HepG2 (cell line): ENCODE measurements around the gene SLC35E4. TPM values are rescaled to one million over a fixed set of nuclear protein-coding genes. Genes with fewer than 3 reads are reported as not detected.

ENCODE experiments used
- ATAC-seq: fragments of 200-7000 bp; cut with Tn5 transposase; 3 replicates; pipeline ENCODE4 v1.9.1; 2020; ENCODE audit warnings: mild to moderate bottlenecking, moderate library complexity
- BruUV-seq: library from RNA; stranded (reverse); fragments of 400-500 nt; replicated peaks from 2 replicates; lab custom pipeline; 2021; lab: Mats Ljungman, UMichigan
- CTCF ChIA-PET: fragments of 300-600 bp; formaldehyde crosslinking; extraction: SDS; loops from one replicate; lab custom pipeline; 2021; ENCODE audit warnings: low total read pairs, inconsistent platforms, low intra/inter-chr PET ratio; lab: Yijun Ruan, JAX
- POLR2A ChIA-PET: fragments of 350-600 bp; sonication (Branson Sonifier 250); formaldehyde crosslinking; loops from one replicate; lab custom pipeline; 2020; ENCODE audit warnings: antibody characterized with exemption, inconsistent platforms; lab: Yijun Ruan, JAX
- DNase-seq: peaks from one replicate; pipeline ENCODE4 v3.0.0-alpha.2; 2015; ENCODE audit warnings: low spot score
- FAIRE-seq: peaks from 3 replicates; lab custom pipeline; 2011; peaks lifted over from hg19 to GRCh38; lab: Jason Lieb, UNC
- H2AFZ ChIP-seq: one replicate; pipeline ENCODE4 v1.6.1; 2011; ENCODE audit warnings: low read length, inconsistent platforms
- H3K27ac ChIP-seq: fragments of 300-600 bp; 3 replicates; pipeline ENCODE4 v1.8.0; 2011; ENCODE audit warnings: mixed run types, mild to moderate bottlenecking, mixed read lengths, low read length, inconsistent platforms; ENCODE audit not compliant: insufficient read depth; ENCODE audit errors: extremely low read length
- H3K27me3 ChIP-seq, 2 experiments: fragments of 200-600 bp in 1 of 2; 2 replicates in 1 of 2; 3 replicates in 1 of 2; pipeline versions ENCODE4 v1.6.0 to v1.8.0; 2011; ENCODE audit warnings: low read length in 2 of 2, mild to moderate bottlenecking in 2 of 2, moderate library complexity in 2 of 2, inconsistent platforms in 1 of 2; ENCODE audit not compliant: insufficient read depth in 2 of 2, control insufficient read depth in 1 of 2
- H3K36me3 ChIP-seq, 2 experiments: fragments of 200-600 bp in 1 of 2; replicated peaks in 1 of 2; 2 replicates in 1 of 2; 3 replicates in 1 of 2; pipeline versions ENCODE4 v1.5.1 to v1.8.0; 2011; ENCODE audit warnings: low read length in 2 of 2, inconsistent platforms in 1 of 2; ENCODE audit not compliant: insufficient read depth in 2 of 2, control insufficient read depth in 1 of 2
- H3K4me1 ChIP-seq: 2 replicates; pipeline ENCODE4 v1.5.1; 2012; ENCODE audit warnings: low read length, inconsistent platforms; ENCODE audit not compliant: insufficient read depth
- H3K4me2 ChIP-seq: 2 replicates; pipeline ENCODE4 v1.6.0; 2011; ENCODE audit warnings: low read depth, low read length, inconsistent platforms
- H3K4me3 ChIP-seq, 3 experiments: fragments of 200-600 bp in 1 of 3; sonication (generic), shearing (Covaris generic) in 1 of 3; replicated peaks in 1 of 3; 2 replicates each; pipeline ENCODE4 v1.5.1; 2011 to 2016; ENCODE audit warnings: low read length in 3 of 3, inconsistent platforms in 2 of 3, low read depth in 2 of 3, mild to moderate bottlenecking in 2 of 3, control low read depth in 1 of 3, mixed read lengths in 1 of 3; ENCODE audit not compliant: insufficient read depth in 1 of 3
- H3K79me2 ChIP-seq: one replicate; pipeline ENCODE4 v1.6.1; 2011; ENCODE audit warnings: low read length, inconsistent platforms; ENCODE audit not compliant: insufficient read depth
- H3K9ac ChIP-seq: 2 replicates; pipeline ENCODE4 v1.6.0; 2011; ENCODE audit warnings: mild to moderate bottlenecking, low read depth, low read length, inconsistent platforms; ENCODE audit not compliant: insufficient read depth
- H3K9me3 ChIP-seq: 2 replicates; pipeline ENCODE4 v1.5.1; 2012; ENCODE audit warnings: mild to moderate bottlenecking, low read length
- H4K20me1 ChIP-seq: 2 replicates; pipeline ENCODE4 v1.6.0; 2011; ENCODE audit warnings: inconsistent platforms, mild to moderate bottlenecking, low read length, moderate library complexity; ENCODE audit not compliant: insufficient read depth
- CENPT ChIP-seq: sonication (generic); formaldehyde crosslinking; IDR thresholded peaks from 2 replicates; pipeline ENCODE4 v1.8.0; 2022; ENCODE audit warnings: low read depth, mild to moderate bottlenecking, moderate library complexity, missing genetic modification reagents
- FOSL2 ChIP-seq: sonication (generic); formaldehyde crosslinking; IDR thresholded peaks from 2 replicates; pipeline ENCODE4 v1.4.0; 2020; ENCODE audit warnings: missing genetic modification reagents
- GABPA ChIP-seq, 2 experiments: IDR thresholded peaks; 2 replicates each; pipeline ENCODE4 v1.6.1; 2011 to 2016; ENCODE audit warnings: low read depth in 2 of 2, low read length in 1 of 2, missing biosample characterization in 1 of 2, missing genetic modification characterization in 1 of 2
- MATR3 ChIP-seq: sonication (generic); formaldehyde crosslinking; IDR thresholded peaks from 2 replicates; pipeline ENCODE4 v1.4.0; 2020; ENCODE audit warnings: missing genetic modification reagents
- PAWR ChIP-seq: sonication (generic); formaldehyde crosslinking; IDR thresholded peaks from 2 replicates; pipeline ENCODE4 v1.4.0; 2020; ENCODE audit warnings: missing genetic modification reagents, mild to moderate bottlenecking, borderline replicate concordance
- SALL1 ChIP-seq: sonication (generic); formaldehyde crosslinking; IDR thresholded peaks from 2 replicates; pipeline ENCODE4 v1.8.0; 2022; ENCODE audit warnings: mild to moderate bottlenecking, missing genetic modification reagents
- SMC3 ChIP-seq: IDR thresholded peaks from 2 replicates; pipeline ENCODE4 v1.6.1; 2011; ENCODE audit warnings: low read length, improper control_type of control experiment
- ZMYM3 ChIP-seq: sonication (generic); formaldehyde crosslinking; IDR thresholded peaks from 2 replicates; pipeline ENCODE4 v1.5.1; 2020; ENCODE audit warnings: mild to moderate bottlenecking, missing genetic modification reagents
- WGBS: methylation state at CpG from one replicate; pipeline ENCODE4 v1.1.6; 2017; ENCODE audit warnings: low lambda C conversion rate; 5-methylcytosine and 5-hydroxymethylcytosine counted together
- in situ Hi-C: cut with HindIII; loops from 2 replicates; pipeline ENCODE4 v1.10.0; 2017; ENCODE audit warnings: low pct_unique_long_range_greater_than_20kb; ENCODE audit not compliant: extremely low pct_ligation_motif_present
- intact Hi-C: fragments of 100-400 bp; cut with micrococcal nuclease; formaldehyde crosslinking; loops from one replicate; pipeline ENCODE4 v1.10.0; 2022; ENCODE audit not compliant: unreplicated experiment
- polyA plus RNA-seq, 8 experiments: library from polyadenylated mRNA; depleted of rRNA in 3 of 8; stranded (reverse) in 7 of 8; unstranded in 1 of 8; fragments of >200 nt; fragmentation: Illumina TruSeq in 4 of 8; extraction: Trizol in 4 of 8; gene quantifications; 2 replicates each; pipeline versions ENCODE4 v1.2.1 to v1.2.3, GENCODE V29; 2011 to 2016; ENCODE audit warnings: low read depth in 4 of 8, missing spikeins in 1 of 8, mixed read lengths in 1 of 8; ENCODE audit not compliant: insufficient read depth in 1 of 8
- total RNA-seq, 5 experiments: library from RNA; depleted of rRNA; stranded (reverse); fragments of >200 nt; fragmentation: Illumina TruSeq; extraction: Trizol; gene quantifications; 2 replicates each; pipeline ENCODE4 v1.2.3, GENCODE V29; 2016; ENCODE audit warnings: low read depth in 1 of 5
- TF ChIP-seq, protein P1 (sequence below): fragments of 450-650 bp; IDR thresholded peaks from 2 replicates; pipeline ENCODE4 v1.6.1; 2016
- TF ChIP-seq, protein P2 (sequence below): sonication (generic); formaldehyde crosslinking; IDR thresholded peaks from 2 replicates; pipeline ENCODE4 v1.8.0; 2022; ENCODE audit warnings: missing genetic modification reagents, low read depth, mild to moderate bottlenecking, borderline replicate concordance
- TF ChIP-seq, protein P3 (sequence below): sonication (generic); formaldehyde crosslinking; IDR thresholded peaks from 2 replicates; pipeline ENCODE4 v1.5.0; 2020; ENCODE audit warnings: mild to moderate bottlenecking, missing genetic modification reagents, borderline replicate concordance
- TF ChIP-seq, protein P4 (sequence below): sonication (generic); formaldehyde crosslinking; IDR thresholded peaks from 2 replicates; pipeline ENCODE4 v1.5.0; 2020; ENCODE audit warnings: missing genetic modification reagents
- TF ChIP-seq, protein P5 (sequence below): sonication (generic); formaldehyde crosslinking; IDR thresholded peaks from 2 replicates; pipeline ENCODE4 v1.5.0; 2020; ENCODE audit warnings: mild to moderate bottlenecking, missing genetic modification reagents, moderate library complexity

SLC35E4 gene
- total and polyA plus RNA-seq, 2 of the 13 experiments (the other 11 are each of a cell fraction or from before 2014, with no cell fraction given): 0.07 to 0.15 TPM

DNA sequence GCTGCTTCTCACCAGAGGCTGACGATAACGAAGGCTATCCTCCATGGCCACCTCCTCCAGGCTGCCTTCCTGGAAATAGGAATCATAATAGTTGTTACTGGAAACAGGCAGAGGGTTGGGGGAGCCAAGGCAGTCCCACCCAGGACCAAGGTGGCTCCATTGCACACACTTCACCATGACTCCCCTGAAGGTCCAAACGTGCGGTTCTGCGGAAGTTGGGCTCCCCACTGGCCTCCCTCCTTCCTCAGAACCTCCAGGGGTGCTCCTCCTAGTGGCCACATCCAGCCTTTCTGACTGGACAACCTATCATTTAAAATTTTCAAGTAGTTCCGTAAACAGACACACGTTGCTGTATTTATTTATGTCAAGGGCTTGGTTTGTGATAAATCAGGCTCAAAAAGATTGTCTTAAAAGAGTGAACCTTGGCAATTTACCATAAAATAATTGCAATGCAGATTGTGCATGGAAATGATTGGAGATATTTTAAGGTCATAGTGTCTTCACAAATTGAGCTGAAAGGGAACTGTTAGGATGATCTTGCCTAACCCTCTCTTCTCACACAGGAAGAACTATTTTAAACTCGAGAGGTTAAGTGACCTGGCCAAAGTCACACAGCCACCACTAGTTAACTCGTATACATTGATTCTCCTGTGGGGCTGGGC is 30.0 kb upstream of the SLC35E4 start:
- FAIRE-seq (peak; percentile 62), DNase-seq (peak; percentile 44), ATAC-seq (peak; percentile 41)
- 17% methylated on average over 9 of the region's 9 CpGs for WGBS
- H3K27me3 ChIP-seq: peaks cover 0 to 13% of the 10 kb centered on the region in 2 experiments; a peak in 3 of 5 replicates
- intact Hi-C loops: no loop called here
- H2AFZ ChIP-seq: no peak overlapping the region
- no peaks in the 10 kb centered on the region for H3K79me2 ChIP-seq
- H3K9ac ChIP-seq: no peak overlapping the region
- H3K4me1 ChIP-seq: peaks cover 38% of the 10 kb centered on the region
- no peak overlapping the region for H3K27ac ChIP-seq
- H3K36me3 ChIP-seq: no peaks in the 10 kb centered on the region
- H3K4me2 ChIP-seq: peak overlapping the region; percentile 100
- BruUV-seq: no TSS peak
- ChIA-PET POLR2A (interaction anchor here (2.3 kb wide), 1 partner anchor 14 kb away, joined by 10 read pairs; the partner anchor contains the start of gene PES1), CTCF (no interaction called here)
- H3K4me3 ChIP-seq: no peak overlapping the region; a peak in 1 of 6 replicates
- no peaks in the 10 kb centered on the region for H3K9me3 ChIP-seq
- no peaks in the 10 kb centered on the region for H4K20me1 ChIP-seq
- in situ Hi-C loops: no loop called here
- TF ChIP-seq CENPT (CRISPR knock-in tag): no peak
- peak; percentile 19; the same call in 1 of the 2 replicates for TF ChIP-seq GABPA (IDR thresholded peaks at IDR 0.05; ENCODE audit: low read depth, low read length)
- peak; percentile 62; the same call in 1 of the 2 replicates for TF ChIP-seq GABPA (CRISPR knock-in tag; IDR thresholded peaks at IDR 0.05; ENCODE audit: low read depth)
- TF ChIP-seq MATR3 (CRISPR knock-in tag): no peak
- TF ChIP-seq, protein P1, sequence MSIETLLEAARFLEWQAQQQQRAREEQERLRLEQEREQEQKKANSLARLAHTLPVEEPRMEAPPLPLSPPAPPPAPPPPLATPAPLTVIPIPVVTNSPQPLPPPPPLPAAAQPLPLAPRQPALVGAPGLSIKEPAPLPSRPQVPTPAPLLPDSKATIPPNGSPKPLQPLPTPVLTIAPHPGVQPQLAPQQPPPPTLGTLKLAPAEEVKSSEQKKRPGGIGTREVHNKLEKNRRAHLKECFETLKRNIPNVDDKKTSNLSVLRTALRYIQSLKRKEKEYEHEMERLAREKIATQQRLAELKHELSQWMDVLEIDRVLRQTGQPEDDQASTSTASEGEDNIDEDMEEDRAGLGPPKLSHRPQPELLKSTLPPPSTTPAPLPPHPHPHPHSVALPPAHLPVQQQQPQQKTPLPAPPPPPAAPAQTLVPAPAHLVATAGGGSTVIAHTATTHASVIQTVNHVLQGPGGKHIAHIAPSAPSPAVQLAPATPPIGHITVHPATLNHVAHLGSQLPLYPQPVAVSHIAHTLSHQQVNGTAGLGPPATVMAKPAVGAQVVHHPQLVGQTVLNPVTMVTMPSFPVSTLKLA: peak; percentile 68
- TF ChIP-seq, protein P2, sequence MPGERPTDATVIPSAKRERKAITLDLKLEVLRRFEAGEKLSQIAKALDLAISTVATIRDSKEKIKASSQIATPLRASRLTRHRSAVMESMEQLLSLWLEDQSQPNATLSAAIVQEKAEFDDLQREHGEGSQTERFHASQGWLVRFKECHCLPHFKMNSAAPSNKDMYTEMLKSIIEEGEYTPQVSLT (CRISPR knock-in tag): no peak
- TF ChIP-seq ZMYM3 (CRISPR knock-in tag): 0 out of 2 replicates have a peak, but pooled peaks have one; percentile 21
- 0 out of 2 replicates have a peak, but pooled peaks have one; percentile 11 for TF ChIP-seq FOSL2
- TF ChIP-seq, protein P3, sequence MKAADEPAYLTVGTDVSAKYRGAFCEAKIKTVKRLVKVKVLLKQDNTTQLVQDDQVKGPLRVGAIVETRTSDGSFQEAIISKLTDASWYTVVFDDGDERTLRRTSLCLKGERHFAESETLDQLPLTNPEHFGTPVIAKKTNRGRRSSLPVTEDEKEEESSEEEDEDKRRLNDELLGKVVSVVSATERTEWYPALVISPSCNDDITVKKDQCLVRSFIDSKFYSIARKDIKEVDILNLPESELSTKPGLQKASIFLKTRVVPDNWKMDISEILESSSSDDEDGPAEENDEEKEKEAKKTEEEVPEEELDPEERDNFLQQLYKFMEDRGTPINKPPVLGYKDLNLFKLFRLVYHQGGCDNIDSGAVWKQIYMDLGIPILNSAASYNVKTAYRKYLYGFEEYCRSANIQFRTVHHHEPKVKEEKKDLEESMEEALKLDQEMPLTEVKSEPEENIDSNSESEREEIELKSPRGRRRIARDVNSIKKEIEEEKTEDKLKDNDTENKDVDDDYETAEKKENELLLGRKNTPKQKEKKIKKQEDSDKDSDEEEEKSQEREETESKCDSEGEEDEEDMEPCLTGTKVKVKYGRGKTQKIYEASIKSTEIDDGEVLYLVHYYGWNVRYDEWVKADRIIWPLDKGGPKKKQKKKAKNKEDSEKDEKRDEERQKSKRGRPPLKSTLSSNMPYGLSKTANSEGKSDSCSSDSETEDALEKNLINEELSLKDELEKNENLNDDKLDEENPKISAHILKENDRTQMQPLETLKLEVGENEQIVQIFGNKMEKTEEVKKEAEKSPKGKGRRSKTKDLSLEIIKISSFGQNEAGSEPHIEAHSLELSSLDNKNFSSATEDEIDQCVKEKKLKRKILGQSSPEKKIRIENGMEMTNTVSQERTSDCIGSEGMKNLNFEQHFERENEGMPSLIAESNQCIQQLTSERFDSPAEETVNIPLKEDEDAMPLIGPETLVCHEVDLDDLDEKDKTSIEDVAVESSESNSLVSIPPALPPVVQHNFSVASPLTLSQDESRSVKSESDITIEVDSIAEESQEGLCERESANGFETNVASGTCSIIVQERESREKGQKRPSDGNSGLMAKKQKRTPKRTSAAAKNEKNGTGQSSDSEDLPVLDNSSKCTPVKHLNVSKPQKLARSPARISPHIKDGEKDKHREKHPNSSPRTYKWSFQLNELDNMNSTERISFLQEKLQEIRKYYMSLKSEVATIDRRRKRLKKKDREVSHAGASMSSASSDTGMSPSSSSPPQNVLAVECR: peak; percentile 35; the same call in 1 of the 2 replicates
- TF ChIP-seq, protein P4, sequence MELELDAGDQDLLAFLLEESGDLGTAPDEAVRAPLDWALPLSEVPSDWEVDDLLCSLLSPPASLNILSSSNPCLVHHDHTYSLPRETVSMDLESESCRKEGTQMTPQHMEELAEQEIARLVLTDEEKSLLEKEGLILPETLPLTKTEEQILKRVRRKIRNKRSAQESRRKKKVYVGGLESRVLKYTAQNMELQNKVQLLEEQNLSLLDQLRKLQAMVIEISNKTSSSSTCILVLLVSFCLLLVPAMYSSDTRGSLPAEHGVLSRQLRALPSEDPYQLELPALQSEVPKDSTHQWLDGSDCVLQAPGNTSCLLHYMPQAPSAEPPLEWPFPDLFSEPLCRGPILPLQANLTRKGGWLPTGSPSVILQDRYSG (CRISPR knock-in tag): 0 out of 2 replicates have a peak, but pooled peaks have one; percentile 29
- TF ChIP-seq, protein P5, sequence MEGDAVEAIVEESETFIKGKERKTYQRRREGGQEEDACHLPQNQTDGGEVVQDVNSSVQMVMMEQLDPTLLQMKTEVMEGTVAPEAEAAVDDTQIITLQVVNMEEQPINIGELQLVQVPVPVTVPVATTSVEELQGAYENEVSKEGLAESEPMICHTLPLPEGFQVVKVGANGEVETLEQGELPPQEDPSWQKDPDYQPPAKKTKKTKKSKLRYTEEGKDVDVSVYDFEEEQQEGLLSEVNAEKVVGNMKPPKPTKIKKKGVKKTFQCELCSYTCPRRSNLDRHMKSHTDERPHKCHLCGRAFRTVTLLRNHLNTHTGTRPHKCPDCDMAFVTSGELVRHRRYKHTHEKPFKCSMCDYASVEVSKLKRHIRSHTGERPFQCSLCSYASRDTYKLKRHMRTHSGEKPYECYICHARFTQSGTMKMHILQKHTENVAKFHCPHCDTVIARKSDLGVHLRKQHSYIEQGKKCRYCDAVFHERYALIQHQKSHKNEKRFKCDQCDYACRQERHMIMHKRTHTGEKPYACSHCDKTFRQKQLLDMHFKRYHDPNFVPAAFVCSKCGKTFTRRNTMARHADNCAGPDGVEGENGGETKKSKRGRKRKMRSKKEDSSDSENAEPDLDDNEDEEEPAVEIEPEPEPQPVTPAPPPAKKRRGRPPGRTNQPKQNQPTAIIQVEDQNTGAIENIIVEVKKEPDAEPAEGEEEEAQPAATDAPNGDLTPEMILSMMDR (CRISPR knock-in tag): peak; percentile 72
- TF ChIP-seq SALL1: peak; percentile 28; the same call in 1 of the 2 replicates
- TF ChIP-seq SMC3: peak; percentile 9; the same call in 1 of the 2 replicates
- TF ChIP-seq PAWR (CRISPR knock-in tag): no peak
